ENCODE data around the gene OS9.

- TF ChIP-seq POLR2A (IDR thresholded peaks at IDR 0.05) (no peak), CTCF (IDR thresholded peaks at IDR 0.05) (no peak), POLR2AphosphoS5 (IDR thresholded peaks at IDR 0.05) (no peak)
Measured at GRCh38 chr12:57694459-57695019, 607 bp downstream of the OS9 start.
